A172 (cell line): ENCODE data around the gene FBXW12. TPM values are rescaled to one million over a fixed set of nuclear protein-coding genes. Genes with fewer than 3 reads are reported as not detected.
"Not testable (repeated sequence)": the region's sequence is repeated elsewhere in the genome, so short reads cannot be mapped to it uniquely, and the experiment has no call there.

ENCODE experiments used
- DNase-seq: peaks from one replicate; pipeline ENCODE4 v3.0.0-alpha.2; 2015; ENCODE audit warnings: low spot score
- total RNA-seq: library from RNA; depleted of rRNA; stranded (reverse); fragments of >200 nt; shearing (Covaris generic); gene quantifications from 2 replicates; pipeline ENCODE4 v1.2.3, GENCODE V29; 2014; rRNA removed

Gene FBXW12, protein sequence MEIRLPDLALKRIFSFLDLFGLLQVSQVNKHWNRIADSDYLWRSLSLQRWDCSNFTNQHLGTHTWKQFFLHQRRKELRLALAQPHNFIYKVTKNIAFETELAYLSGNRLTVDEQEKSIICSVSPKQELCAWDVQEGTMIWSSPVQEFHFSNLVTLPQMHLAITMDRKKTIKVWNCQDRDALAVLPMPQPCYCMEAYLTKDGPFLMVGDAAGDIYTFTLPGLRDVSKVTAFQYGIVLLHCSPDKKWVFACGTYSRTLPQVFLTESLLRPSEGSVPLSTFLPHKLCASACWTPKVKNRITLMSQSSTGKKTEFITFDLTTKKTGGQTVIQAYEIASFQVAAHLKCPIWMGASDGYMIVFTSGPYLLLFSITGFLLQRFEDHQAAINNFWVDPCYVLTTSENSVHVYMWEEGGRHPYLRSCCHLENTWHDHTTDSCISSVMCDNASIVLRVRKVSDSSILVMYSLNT
- total RNA-seq, result not detected in 2 replicates

DNA sequence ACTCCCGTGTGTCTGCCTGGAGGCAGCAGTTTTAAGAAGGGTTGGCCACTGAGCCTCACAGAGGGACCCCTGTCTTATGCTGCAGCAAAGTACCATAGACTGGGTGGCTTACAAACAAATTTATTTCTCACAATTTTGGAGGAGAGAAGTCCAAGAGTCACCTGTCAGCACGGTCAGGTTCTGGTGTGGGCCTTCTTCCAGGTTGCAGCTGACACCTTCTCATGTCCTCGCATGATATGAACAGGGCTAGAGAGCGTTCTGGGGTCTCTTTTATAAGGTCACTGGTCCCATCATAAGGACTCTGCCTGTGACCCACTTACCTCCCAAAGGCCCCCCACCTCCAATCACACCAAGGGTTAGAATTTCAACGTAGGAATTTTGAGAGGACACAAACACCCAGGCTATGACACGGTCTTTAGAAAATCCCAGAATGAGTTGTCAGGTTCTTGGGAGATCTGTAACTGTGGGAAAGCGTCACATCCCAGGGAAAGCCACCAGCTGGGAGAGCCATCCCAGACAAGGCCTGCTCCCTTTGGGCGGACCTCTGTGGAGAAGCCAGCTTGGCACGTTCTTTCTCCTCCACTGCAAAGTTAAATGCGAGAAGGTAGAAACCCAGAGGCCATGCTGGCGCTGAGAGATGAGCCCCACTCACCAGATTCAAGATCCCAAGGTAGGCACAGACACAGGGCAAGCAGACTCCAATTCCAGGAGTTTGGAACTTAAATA is at the start of gene FBXW12:
Gene FBXW12, plus strand, starts transcription at position 569 of the 726 bp plus-strand sequence. CDS start 549 bp downstream, outside the sequence.
- no peak for DNase-seq

DNA sequence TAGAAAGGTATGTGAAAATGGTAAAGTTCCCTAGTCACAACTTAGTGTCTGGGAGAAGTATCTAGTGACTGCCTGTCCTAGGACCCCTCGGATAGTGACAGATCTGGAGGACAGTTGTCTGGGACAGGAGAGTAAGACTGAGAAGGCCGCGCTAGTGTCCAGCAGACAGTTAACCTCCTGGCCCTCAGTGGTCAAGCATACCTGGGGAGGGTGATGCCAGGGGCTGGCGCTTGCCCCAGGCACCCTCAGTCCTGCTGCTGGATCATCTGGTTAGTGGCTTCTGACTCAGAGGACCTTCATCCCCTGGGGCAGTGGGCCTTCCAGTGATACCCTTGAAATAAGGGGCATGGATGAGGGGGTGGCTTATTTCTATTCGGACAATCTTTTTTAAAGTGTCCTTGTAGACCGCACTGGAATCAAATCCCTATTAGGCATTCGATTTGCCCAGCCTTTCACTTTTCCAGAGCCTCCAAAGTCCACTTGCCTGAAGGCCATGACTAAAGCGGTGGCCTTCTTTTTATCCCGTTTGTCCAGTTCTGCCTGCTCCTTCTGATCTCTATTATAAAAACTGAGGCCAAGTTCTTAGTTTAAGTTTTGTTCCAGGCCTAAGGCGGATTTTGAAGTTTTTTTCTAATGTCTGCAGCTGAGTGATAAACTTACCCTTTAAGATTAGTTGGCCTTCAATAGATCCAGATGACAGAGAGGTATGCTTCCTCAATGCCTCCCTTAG is 40.1 kb upstream of the FBXW12 start:
- DNase-seq, result not testable (repeated sequence)

DNA sequence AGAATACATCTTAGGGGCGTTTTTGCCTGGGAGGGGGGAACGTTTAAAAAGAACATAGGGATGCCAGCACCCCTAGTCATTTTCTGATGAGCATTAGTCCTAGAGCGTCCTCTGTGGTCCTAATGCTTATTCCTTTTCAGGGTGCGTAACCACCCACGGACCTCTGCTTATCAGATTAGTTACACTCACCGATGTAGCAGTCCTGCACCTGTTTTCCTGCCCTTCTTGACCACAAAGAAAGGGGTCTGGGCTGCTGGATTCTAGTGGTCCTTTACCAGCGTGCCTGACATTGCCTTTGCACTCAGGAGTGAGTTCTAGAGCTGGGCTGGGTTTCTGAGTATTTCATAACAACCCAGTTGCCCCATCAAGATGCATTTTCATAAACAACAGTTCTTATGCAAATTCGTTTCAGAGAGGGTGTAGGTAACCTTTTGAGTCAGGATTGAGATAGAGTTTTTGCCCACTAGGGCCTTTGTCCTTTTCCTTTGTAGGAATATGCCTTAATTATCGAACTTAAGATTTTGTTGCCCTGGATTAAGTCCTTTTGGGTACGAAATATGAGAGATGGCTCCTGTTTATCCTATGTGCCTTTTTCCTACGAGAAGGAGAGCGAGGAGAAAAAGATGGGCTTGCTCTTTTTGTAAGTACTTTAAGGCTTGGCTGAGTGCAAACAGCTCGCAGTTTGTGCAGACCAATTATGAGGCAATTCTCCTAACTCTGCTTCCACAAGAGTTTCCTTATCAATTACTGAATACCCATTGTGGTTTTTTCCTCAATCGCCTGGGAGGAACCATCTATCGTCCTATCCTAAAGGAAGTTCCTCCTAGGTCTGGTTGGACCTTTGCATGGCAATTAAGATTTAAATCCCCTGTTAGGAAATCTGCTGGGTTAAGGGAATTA is 38.4 kb upstream of the FBXW12 start, which contains the start of gene SPINK8:
Gene SPINK8, minus strand, starts transcription at position 316 of the 900 bp plus-strand sequence. CDS start 5,320 bp downstream, outside the sequence.
- DNase-seq, result not testable (repeated sequence)

DNA sequence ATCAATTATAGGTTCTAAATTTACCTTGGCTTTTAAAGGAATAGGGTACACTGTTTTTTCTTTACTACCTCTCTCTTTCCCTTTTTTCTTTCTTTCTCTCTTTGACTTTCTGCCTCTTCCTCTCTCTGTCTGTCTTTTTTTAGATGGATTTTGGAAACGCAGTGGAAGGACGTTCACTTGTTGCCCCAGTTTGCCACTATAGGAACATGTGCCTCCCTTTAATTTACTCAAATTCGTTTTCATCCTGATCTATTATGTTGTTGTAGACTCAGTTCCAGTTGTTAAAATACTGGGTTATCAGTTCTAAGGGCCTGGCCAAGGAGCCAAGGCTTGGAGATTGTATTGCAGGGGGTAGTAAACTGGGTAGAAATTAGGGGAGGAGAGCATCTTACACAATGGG is 37.4 kb upstream of the FBXW12 start:
- DNase-seq, result no peak

DNA sequence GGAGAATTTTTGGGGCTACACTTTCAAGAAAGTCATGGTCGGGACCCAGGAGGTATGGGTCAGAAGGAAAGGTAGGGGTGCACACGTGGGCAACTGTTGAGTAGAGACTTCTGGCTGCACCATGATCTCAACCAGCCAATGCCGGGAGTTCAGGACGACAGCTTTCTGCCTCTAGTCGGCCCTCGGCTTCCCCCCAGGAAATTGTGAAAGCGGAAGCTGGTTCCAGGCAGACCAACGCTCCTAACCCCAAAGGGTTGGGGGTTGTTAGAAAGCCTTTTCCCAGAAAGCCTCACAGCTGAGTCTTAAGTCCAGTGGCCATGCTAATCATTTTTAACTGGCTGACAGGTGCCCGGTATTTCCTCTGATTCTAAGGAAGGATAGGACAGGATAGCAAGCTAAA is 36.7 kb upstream of the FBXW12 start:
- DNase-seq, result not testable (repeated sequence)

DNA sequence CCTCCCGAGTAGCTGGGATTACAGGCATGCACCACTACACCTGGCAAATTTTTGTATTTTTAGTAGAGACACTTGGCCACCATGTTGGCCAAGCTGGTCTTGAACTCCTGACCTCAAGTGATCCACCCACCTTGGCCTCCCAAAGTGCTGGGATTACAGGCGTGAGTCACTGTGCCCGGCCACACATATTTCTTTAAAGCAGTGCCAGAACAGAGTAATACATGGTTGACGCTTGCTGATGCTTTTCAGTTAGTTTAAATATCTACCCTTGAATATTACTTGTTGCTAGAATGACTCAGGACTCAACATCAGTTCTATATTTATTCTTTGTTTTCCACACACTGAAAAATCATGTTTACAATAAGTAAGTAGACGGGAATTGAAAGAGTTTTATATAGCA is 34.5 kb upstream of the FBXW12 start:
- DNase-seq, result not testable (repeated sequence)

DNA sequence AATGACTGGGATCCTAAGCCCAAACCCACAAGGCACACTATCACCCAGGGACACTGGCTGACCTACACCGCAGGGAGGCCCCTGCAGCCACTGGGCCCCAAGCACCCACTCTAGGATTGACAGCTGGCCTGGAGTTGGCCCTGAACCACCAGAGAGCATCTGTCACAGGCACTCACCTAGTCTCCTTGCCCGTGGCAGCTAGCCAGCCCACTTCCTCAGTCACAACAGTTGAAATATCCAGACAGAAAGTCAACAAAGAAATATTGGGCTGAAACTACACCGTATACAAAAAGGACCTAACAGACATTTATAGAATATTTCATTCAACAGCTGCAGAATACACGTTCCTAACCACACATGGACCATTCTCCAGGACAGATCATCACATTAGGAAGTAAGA is 33.4 kb upstream of the FBXW12 start:
- DNase-seq, result no peak

DNA sequence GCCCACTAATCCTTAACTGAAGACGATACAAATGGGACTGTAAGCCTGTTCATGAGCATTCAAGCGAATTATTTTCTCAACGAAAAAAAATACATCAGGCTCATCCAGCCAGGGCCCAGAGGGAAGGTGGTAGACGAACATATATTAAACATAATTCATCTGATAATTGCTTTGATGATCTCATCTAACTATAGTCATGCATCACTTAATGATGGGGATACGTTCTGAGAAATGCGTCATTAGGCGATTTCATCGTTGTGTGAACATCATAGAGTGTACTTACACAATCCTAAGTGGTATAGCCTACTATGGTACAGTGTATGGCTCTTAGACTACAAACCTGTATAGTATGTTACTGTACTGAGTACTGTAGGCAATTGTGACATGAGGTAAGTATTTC is 28.6 kb upstream of the FBXW12 start:
- DNase-seq, result no peak

DNA sequence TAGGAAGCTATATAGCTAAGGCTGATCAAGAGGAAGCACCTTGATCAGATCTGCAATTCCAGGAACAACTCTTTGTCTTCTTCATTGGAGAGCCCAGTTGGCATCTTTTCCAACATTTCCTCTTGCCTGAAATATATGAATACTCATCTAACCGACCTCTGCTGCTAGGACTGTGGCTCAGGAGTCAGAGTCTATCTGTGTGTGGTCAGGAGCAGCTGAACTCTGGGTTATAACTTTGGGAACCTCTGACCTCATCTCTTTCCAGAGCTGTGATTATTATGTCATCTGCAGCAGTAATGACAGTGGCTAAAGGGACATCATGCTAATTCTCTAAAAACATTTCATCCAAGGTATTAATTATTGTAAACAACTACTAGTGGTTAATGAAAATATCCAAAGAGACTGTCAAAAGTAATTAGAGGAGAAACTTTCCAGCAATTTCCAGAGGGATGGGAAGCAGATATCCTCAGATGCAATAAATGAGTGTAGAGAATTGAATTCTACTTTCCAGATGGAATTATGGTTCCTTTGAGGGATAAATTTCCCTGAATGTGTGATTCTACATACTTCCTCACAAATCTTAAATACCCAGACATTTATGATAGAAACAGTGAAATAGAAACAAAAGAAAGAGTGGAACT is 27.0 kb upstream of the FBXW12 start:
- DNase-seq, result no peak

DNA sequence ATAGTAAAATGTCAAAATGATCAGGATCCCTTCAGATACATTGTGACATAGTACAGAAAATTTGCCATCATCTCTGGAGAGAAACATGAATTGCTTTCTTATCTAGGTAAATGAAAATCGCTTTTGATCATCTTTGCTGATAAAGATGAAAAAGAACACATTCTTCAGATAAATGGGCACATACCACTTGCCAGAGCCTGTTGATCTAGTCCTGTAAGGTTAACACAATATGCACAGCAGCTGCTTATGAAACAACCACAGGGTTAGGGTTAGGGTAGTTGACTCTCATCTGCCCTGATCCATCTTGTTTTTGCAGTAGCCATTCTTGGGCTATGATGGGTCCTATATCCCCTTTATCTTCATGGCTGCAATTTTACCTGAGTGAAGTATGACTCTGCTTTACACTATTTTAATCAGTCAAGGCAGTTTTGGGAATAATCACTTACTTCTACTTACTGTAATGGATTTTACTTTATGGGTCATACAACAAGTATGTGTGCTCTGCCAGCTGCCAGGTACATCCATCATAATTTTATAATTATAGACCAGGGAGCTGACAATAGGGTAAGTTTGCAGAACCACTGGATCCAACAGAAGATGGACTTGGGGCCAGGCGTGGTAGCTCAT is 26.0 kb upstream of the FBXW12 start:
- no peak for DNase-seq

DNA sequence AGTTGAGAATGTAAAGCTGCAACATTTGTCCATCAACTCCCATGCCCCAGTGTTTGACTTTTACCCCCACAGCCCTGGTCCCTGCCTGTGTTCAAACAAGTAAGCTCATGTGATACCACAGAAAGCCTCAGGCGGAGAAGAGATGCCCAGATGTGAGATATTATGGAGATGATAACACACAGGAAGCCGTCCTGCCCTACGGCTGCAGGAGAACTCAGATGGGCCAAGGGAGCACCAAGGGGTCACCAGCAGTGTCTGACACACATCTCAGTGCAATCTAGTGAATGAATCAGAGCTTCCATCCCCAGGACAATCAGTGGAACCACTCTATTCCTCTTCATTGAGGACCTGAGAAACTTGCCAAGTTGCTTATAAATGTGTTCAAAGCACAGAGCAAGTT is 24.5 kb upstream of the FBXW12 start:
- no peak for DNase-seq

DNA sequence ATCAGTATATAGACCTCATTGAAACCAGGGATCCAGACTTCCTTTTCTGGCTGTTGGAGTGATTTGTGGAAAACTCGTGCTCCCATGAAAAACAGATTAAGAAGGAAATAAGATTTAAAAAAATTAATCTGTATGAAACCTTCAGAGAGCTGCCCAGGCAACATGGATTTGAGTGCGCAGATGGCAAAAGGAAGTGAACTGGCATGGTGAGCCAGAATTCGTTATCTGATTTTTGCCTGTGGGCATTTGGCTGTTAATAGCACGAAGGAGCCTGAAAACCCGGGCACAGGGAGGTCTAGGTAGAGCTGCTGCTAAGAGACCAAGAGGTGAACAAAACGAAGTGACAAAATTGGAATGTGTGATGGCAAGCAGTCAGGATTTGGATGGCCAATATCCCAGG is 19.5 kb upstream of the FBXW12 start:
- no peak for DNase-seq

DNA sequence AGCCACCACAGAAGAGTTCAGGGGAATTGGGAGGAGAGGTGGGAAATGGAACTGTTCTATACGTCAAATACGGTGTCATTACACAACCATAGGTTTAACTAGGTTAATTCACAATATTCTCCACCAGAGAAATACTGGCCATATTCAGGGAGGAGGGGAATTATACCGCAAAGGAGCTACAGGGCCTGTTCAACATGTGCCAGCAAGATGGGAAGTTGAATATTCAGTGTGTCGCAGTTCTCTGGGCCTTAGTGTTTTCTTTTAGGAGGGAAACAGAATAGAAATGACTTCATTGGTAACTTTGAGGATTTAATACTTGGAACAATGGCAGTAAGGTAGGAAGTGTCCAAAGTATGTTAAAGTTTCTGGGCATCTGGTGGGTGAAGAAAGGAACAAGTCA is 18.0 kb upstream of the FBXW12 start:
- DNase-seq, result no peak

DNA sequence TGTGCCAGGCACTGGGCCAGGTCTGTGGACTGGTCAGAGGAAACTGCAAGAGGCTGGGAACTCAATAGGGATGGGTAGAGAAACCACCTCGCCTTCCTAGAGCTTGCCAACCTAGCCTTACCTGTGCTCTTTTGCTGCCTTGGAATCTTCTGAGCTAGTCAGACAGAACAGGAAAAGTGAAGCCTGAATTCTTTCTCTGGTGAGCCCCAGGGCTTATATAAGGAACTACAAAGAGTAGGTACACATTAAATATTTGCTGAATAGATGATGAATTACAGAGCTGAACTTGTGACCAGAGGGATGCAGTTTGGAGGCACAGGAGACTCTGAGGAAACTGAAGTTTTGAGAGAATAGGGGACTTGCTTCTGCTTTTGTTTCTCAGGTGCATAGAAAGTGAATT is 15.6 kb upstream of the FBXW12 start:
- DNase-seq, result no peak

DNA sequence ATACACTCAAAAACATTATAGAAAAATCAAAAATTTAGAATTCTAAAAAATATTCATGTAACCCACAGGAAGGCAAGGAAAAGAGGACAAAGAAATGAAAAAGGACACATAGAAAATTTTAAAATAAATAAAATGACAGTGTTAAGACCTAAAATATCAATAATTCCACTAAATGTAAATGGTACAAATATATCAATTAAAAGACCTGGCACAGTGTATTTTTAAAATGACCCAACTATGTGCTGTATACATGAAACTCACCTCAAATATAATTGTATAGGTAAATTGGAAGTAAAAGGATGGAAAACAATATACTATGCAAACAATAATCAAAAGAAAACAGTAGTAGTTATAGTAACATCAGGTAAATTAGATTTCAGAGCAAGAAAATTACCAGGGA is 10.1 kb upstream of the FBXW12 start:
- DNase-seq, result no peak

DNA sequence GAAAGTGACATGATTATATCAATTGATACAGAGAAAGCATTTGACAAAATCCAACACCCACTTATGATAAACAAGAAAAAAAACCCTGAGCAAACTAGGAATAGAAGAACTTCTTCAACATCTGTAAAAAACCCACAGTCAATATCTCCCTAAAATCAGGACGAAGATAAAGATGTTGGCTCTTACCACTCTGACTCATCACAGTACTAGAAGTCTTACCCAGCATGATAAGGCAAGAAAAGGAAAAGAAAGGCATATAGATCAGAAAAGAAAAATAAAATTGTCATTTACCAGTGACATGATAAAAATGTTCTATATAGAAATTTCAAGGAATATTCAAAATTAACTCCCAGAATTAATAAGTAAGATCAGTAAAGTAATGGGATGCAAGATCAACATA is 7.2 kb upstream of the FBXW12 start:
- DNase-seq, result no peak

DNA sequence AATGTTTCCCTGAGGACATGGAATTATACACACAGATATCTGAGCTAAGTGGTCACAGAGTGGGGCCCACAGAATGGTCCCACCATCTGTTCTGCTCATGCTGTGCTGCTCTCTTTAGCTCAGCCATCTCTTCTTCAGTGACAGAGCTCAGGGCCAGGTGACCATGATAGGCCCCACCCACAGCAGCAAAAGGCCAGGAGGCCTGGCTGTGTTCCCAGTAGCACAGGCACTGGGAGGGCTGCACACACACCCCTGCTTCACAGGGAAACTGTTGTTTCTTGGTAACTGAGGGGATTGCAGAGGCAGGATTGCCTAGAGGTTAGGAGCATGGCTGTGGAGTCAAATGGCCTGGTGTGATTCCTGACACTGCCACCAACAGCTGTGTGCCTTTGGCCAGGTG is 4.8 kb upstream of the FBXW12 start:
- DNase-seq, result no peak

DNA sequence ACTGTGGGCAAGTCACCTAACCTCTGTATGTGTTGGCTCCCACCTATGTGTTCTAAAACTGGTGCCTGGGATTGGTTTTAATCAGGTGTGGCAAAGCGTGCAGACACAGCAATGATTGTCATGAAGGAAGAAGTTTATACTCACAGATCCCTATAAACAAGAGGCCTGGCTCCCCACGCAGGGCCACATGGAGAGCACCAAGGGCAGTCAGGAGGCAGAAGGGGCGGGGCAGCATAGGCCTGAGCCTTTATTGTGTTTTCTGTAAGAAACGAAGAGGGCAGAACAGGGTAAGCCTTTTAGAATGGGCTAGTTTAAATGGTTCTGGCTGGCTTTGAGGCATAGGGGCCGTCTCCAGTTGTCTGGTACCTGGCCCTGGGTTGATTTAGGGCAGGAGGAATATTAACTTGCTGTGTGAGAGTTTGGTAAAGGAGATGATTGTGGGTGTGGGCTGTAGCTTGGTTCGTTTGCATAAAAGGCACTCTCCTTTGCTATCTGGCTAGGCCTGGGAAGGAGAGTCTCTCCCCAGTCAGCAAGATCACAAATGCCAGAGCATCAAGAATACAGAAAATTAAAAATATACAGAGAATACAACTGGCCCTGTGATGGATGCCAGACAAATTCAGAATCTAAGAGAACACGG is 2.2 kb upstream of the FBXW12 start:
- DNase-seq, result no peak

DNA sequence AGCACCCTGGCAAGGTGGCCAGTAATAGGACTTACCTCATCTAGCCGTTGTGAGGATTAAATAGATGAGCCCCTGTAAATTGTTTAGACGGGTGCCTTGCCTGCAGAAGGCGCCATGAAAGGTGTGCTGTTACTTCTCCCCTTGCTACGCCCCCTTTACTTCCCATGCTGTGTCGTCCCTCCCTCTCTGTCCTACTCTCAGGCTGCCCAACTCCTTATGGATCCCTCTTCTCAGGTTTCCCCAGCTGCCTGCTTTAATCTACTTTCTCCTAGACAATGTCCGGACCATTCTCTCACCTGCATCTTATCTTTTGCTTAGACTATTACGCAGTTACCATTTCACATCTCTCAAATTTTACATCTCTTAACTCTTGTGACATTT is 1.7 kb upstream of the FBXW12 start:
- DNase-seq, result no peak

DNA sequence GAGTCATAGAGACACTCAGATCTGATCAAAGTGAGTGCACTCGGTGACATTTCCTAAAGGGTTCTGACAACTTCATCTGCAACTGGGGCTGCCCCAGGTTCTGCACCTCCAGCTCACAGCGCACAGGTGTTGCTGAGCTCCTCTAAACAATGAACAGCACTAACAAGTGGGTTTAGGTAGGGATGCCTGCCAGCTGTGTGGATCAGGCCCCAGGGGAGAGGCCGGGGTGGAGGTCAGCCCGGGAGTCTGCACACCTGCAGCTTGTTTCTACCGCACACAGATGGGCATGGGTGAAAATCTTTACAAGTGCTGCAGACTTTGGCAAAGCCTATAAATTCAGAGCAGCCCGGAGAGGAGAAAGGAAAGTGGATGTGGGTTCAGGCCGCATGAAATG is 355 bp downstream of the FBXW12 start:
- DNase-seq, result no peak
